WTC11 (cell line): ENCODE measurements around the gene LITAFD. TPM values are rescaled to one million over a fixed set of nuclear protein-coding genes. Genes with fewer than 3 reads are reported as not detected.

Experiments
- total RNA-seq: library from RNA; stranded (reverse); gene quantifications from 3 replicates; pipeline ENCODE4 v1.2.3, GENCODE V29; 2021

Gene LITAFD
- total RNA-seq, 1 experiment from 2014 or later = not detected

Other genes with a start within 250 kb of the LITAFD start
- gene ABAT, start 207.7 kb upstream of the LITAFD start, total RNA-seq = 4.4 to 6.6 TPM (median 5.4 TPM) in 3 replicates
- 13.9 to 17.8 TPM (median 14.6 TPM) in 3 replicates for gene TMEM186, start 84.7 kb upstream of the LITAFD start, total RNA-seq
- 43.5 to 53.8 TPM (median 46.1 TPM) in 3 replicates for gene PMM2, start 84.5 kb upstream of the LITAFD start, total RNA-seq
- 260 to 271 TPM (median 261 TPM) in 3 replicates for gene CARHSP1, start 13.3 kb upstream of the LITAFD start, total RNA-seq
- gene USP7, start 81.6 kb downstream of the LITAFD start, total RNA-seq = 153 to 211 TPM (median 161 TPM) in 3 replicates
- 54.3 to 59.1 TPM (median 56.4 TPM) in 3 replicates for gene HAPSTR1, start 209.3 kb downstream of the LITAFD start, total RNA-seq